ENCODE data around the gene NTRK3.

GRCh38 chr15:88023914-88024313, 232.6 kb downstream of the NTRK3 start:
- TF ChIP-seq EZH2 (IDR thresholded peaks at IDR 0.05) (no peak), POLR2AphosphoS5 (IDR thresholded peaks at IDR 0.05; ENCODE audit: borderline replicate concordance, low read depth, low read length) (no peak), FOXP2 (optimal IDR thresholded peaks at IDR 0.05; ENCODE audit: control extremely low read depth, extremely low read length, insufficient read depth) (no peak)

All from SK-N-MC (cell line).